Measurements from ENCODE around the gene ARRDC2. TPM values are rescaled to one million over a fixed set of nuclear protein-coding genes. Genes with fewer than 3 reads are reported as not detected.
"Not testable (repeated sequence)": the region's sequence is repeated elsewhere in the genome, so short reads cannot be mapped to it uniquely, and the experiment has no call there.

ARRDC2 gene
- total RNA-seq, 2 donors from 2014 or later: 26.7 to 59.3 TPM

GRCh38 chr19:18005750-18006149, 2.2 kb upstream of the ARRDC2 start:
- ATAC-seq; H3K27ac Mint-ChIP-seq; DNase-seq (ENCODE audit: low spot score in 2 of 2); H3K9me3 Mint-ChIP-seq: not testable (repeated sequence)
- peaks cover 13 to 17% of the 10 kb centered on the region in 2 donors for H3K36me3 Mint-ChIP-seq

- ATAC-seq (peak; percentile 73 to 74), DNase-seq (ENCODE audit: low spot score in 2 of 2) (peak; percentile 85 to 89)
- Mint-ChIP-seq H3K36me3 (peaks cover 11 to 21% of the 10 kb centered on the region in 2 donors), H3K27ac (peak overlapping the region; percentile 32 to 88), H3K9me3 (no peaks in the 10 kb centered on the region)
These were observed 690 bp upstream of the ARRDC2 start for GRCh38 chr19:18007044-18007916.

- ATAC-seq: no peak
- H3K9me3 Mint-ChIP-seq: no peaks in the 10 kb centered on the region
- peaks cover 13 to 29% of the 10 kb centered on the region in 2 donors for H3K36me3 Mint-ChIP-seq
- DNase-seq (ENCODE audit: low spot score in 2 of 2): no peak
- H3K27ac Mint-ChIP-seq: peak overlapping the region; percentile 44 to 75
These were observed 844 bp downstream of the ARRDC2 start for GRCh38 chr19:18008814-18009213.

- Mint-ChIP-seq H3K27ac (peak overlapping the region in 1 of 2 donors; percentile 75), H3K36me3 (peaks cover 13 to 34% of the 10 kb centered on the region in 2 donors), H3K9me3 (no peaks in the 10 kb centered on the region)
- DNase-seq (ENCODE audit: low spot score in 2 of 2): no peak
- ATAC-seq: peak in 1 of 2 donors; percentile 24
These were observed 1.6 kb downstream of the ARRDC2 start for GRCh38 chr19:18009412-18010066.

GRCh38 chr19:18010149-18010548, 2.2 kb downstream of the ARRDC2 start:
- Mint-ChIP-seq H3K36me3 (peaks cover 16 to 37% of the 10 kb centered on the region in 2 donors), H3K27ac (no peak overlapping the region), H3K9me3 (no peaks in the 10 kb centered on the region)
- ATAC-seq (no peak), DNase-seq (ENCODE audit: low spot score in 2 of 2) (no peak)

- Mint-ChIP-seq H3K27ac (peak overlapping the region; percentile 6 to 51), H3K36me3 (peaks cover 19 to 35% of the 10 kb centered on the region in 2 donors), H3K9me3 (no peaks in the 10 kb centered on the region)
- ATAC-seq (peak in 1 of 2 donors; percentile 19), DNase-seq (ENCODE audit: low spot score in 2 of 2) (no peak)
These were observed 5.5 kb downstream of the ARRDC2 start for GRCh38 chr19:18013210-18014111.

- no peak for DNase-seq (ENCODE audit: low spot score in 2 of 2)
- H3K27ac Mint-ChIP-seq: peak overlapping the region; percentile 6 to 50
- peaks cover 13 to 28% of the 10 kb centered on the region in 2 donors for H3K36me3 Mint-ChIP-seq
- no peaks in the 10 kb centered on the region for H3K9me3 Mint-ChIP-seq
- peak; percentile 43 to 75 for ATAC-seq
These were observed 6.2 kb downstream of the ARRDC2 start for GRCh38 chr19:18014197-18014596.

GRCh38 chr19:18016209-18016910, 8.4 kb downstream of the ARRDC2 start:
- no peak for ATAC-seq
- DNase-seq (ENCODE audit: low spot score in 2 of 2): no peak
- Mint-ChIP-seq H3K9me3 (no peaks in the 10 kb centered on the region), H3K36me3 (peaks cover 13 to 21% of the 10 kb centered on the region in 2 donors), H3K27ac (peak overlapping the region; percentile 27 to 92)

- H3K27ac Mint-ChIP-seq: peak overlapping the region; percentile 27 to 92
- ATAC-seq: no peak
- DNase-seq (ENCODE audit: low spot score in 2 of 2): no peak
- peaks cover 18 to 27% of the 10 kb centered on the region in 2 donors for H3K36me3 Mint-ChIP-seq
- peaks cover 4% of the 10 kb centered on the region in 2 donors for H3K9me3 Mint-ChIP-seq
These were observed 9.5 kb downstream of the ARRDC2 start for GRCh38 chr19:18017275-18018083.

- DNase-seq (ENCODE audit: low spot score in 2 of 2) (no peak), ATAC-seq (no peak)
- H3K36me3 Mint-ChIP-seq: peaks cover 7 to 17% of the 10 kb centered on the region in 2 donors
- H3K27ac Mint-ChIP-seq: peak overlapping the region; percentile 87 to 92
- H3K9me3 Mint-ChIP-seq: peaks cover 4% of the 10 kb centered on the region in 2 donors
These were observed 12.5 kb downstream of the ARRDC2 start for GRCh38 chr19:18020212-18021085.

- Mint-ChIP-seq H3K36me3 (peaks cover 6 to 14% of the 10 kb centered on the region in 2 donors), H3K9me3 (peaks cover 4% of the 10 kb centered on the region in 2 donors), H3K27ac (peak overlapping the region; percentile 87 to 92)
- peak; percentile 54 to 75 for ATAC-seq
- DNase-seq (ENCODE audit: low spot score in 2 of 2): peak; percentile 42 to 86
These were observed 13.3 kb downstream of the ARRDC2 start for GRCh38 chr19:18021121-18021755.

GRCh38 chr19:18023622-18024251, 15.8 kb downstream of the ARRDC2 start:
- peak overlapping the region; percentile 87 to 91 for H3K27ac Mint-ChIP-seq
- DNase-seq (ENCODE audit: low spot score in 2 of 2) (peak in 1 of 2 donors; percentile 42), ATAC-seq (peak; percentile 16 to 28)
- H3K36me3 Mint-ChIP-seq: peaks cover 6 to 14% of the 10 kb centered on the region in 2 donors
- H3K9me3 Mint-ChIP-seq: peaks cover 4% of the 10 kb centered on the region in 2 donors

- DNase-seq (ENCODE audit: low spot score in 2 of 2) (no peak), ATAC-seq (no peak)
- no peak overlapping the region for H3K27ac Mint-ChIP-seq
- H3K9me3 Mint-ChIP-seq: peaks cover 3% of the 10 kb centered on the region in 2 donors
- peaks cover 4 to 12% of the 10 kb centered on the region in 2 donors for H3K36me3 Mint-ChIP-seq
These were observed 19.2 kb downstream of the ARRDC2 start for GRCh38 chr19:18027151-18027550.
